HEK293 (cell line): ENCODE measurements around the gene PCBP3.

Experiments used
- CTCF ChIP-seq: fragments of 450-650 bp; formaldehyde crosslinking; IDR thresholded peaks from 2 replicates; pipeline ENCODE4 v1.5.1; 2016; ENCODE audit warnings: missing biosample characterization, missing genetic modification characterization
- GLI2 ChIP-seq: fragments of 450-650 bp; formaldehyde crosslinking; IDR thresholded peaks from 2 replicates; pipeline ENCODE4; 2017; ENCODE audit warnings: missing biosample characterization, missing genetic modification characterization, low read depth, borderline replicate concordance
- HOXA7 ChIP-seq: sonication (generic); formaldehyde crosslinking; IDR thresholded peaks from 2 replicates; pipeline ENCODE4 v1.8.1; 2022; ENCODE audit warnings: missing genetic modification reagents, borderline replicate concordance
- KLF1 ChIP-seq: fragments of 450-650 bp; formaldehyde crosslinking; IDR thresholded peaks from 2 replicates; pipeline ENCODE4 v1.5.1; 2016; ENCODE audit warnings: missing biosample characterization, missing genetic modification characterization
- PRDM6 ChIP-seq: fragments of 450-650 bp; formaldehyde crosslinking; IDR thresholded peaks from 2 replicates; pipeline ENCODE4 v1.5.1; 2017; ENCODE audit warnings: missing biosample characterization, missing genetic modification characterization
- SALL2 ChIP-seq: fragments of 450-650 bp; formaldehyde crosslinking; IDR thresholded peaks from 2 replicates; pipeline ENCODE4 v1.5.0; 2017; ENCODE audit warnings: missing biosample characterization, mild to moderate bottlenecking, missing genetic modification characterization, borderline replicate concordance
- SP7 ChIP-seq: fragments of 450-650 bp; formaldehyde crosslinking; IDR thresholded peaks from 2 replicates; pipeline ENCODE4 v1.5.1; 2016; ENCODE audit warnings: missing biosample characterization, missing genetic modification characterization
- ZBTB17 ChIP-seq: fragments of 450-650 bp; formaldehyde crosslinking; IDR thresholded peaks from 2 replicates; pipeline ENCODE4 v1.5.1; 2016; ENCODE audit warnings: missing biosample characterization, missing genetic modification characterization
- ZFP37 ChIP-seq: fragments of 450-650 bp; formaldehyde crosslinking; IDR thresholded peaks from 2 replicates; pipeline ENCODE4 v1.5.1; 2016; ENCODE audit warnings: missing biosample characterization, missing genetic modification characterization
- ZNF184 ChIP-seq: fragments of 450-650 bp; IDR thresholded peaks from 2 replicates; pipeline ENCODE4 v1.5.1; 2018; ENCODE audit warnings: missing biosample characterization, mild to moderate bottlenecking, missing genetic modification characterization
- ZNF19 ChIP-seq: fragments of 450-650 bp; formaldehyde crosslinking; IDR thresholded peaks from 2 replicates; pipeline ENCODE4; 2016; ENCODE audit warnings: missing biosample characterization, missing genetic modification characterization, low read depth
- ZNF223 ChIP-seq: fragments of 450-650 bp; formaldehyde crosslinking; IDR thresholded peaks from 2 replicates; pipeline ENCODE4 v1.5.1; 2016; ENCODE audit warnings: missing biosample characterization, missing genetic modification characterization
- ZNF239 ChIP-seq: fragments of 450-650 bp; formaldehyde crosslinking; IDR thresholded peaks from 2 replicates; pipeline ENCODE4 v1.5.1; 2016; ENCODE audit warnings: missing biosample characterization, missing genetic modification characterization
- ZNF24 ChIP-seq: fragments of 450-650 bp; formaldehyde crosslinking; IDR thresholded peaks from 2 replicates; pipeline ENCODE4 v1.5.1; 2016; ENCODE audit warnings: missing biosample characterization, missing genetic modification characterization
- ZNF274 ChIP-seq, 2 experiments: fragments of 200-500 bp in 1 of 2; fragments of 450-650 bp in 1 of 2; sonication (Bioruptor generic) in 1 of 2; formaldehyde crosslinking in 1 of 2; IDR thresholded peaks; 2 replicates each; pipeline versions ENCODE4 v1.5.1 to v1.6.1; 2014 to 2016; ENCODE audit warnings: borderline replicate concordance in 1 of 2, inconsistent platforms in 1 of 2, low read length in 1 of 2, missing biosample characterization in 1 of 2, missing genetic modification characterization in 1 of 2
- ZNF350 ChIP-seq: fragments of 450-650 bp; formaldehyde crosslinking; IDR thresholded peaks from 2 replicates; pipeline ENCODE4 v1.5.0; 2017; ENCODE audit warnings: missing biosample characterization, mild to moderate bottlenecking, missing genetic modification characterization
- ZNF404 ChIP-seq: fragments of 450-650 bp; formaldehyde crosslinking; IDR thresholded peaks from 2 replicates; pipeline ENCODE4 v1.5.1; 2017; ENCODE audit warnings: missing biosample characterization, missing genetic modification characterization
- ZNF426 ChIP-seq: fragments of 450-650 bp; formaldehyde crosslinking; IDR thresholded peaks from 2 replicates; pipeline ENCODE4 v1.5.1; 2017; ENCODE audit warnings: missing biosample characterization, missing genetic modification characterization, mild to moderate bottlenecking, inconsistent platforms, moderate library complexity
- ZNF514 ChIP-seq: fragments of 450-650 bp; formaldehyde crosslinking; IDR thresholded peaks from 2 replicates; pipeline ENCODE4 v1.5.1; 2016; ENCODE audit warnings: missing biosample characterization, missing genetic modification characterization
- ZNF518A ChIP-seq: fragments of 450-650 bp; formaldehyde crosslinking; conservative IDR thresholded peaks from 2 replicates; pipeline ENCODE4 v1.5.1; 2016; ENCODE audit warnings: low read depth, missing biosample characterization, missing genetic modification characterization
- ZNF555 ChIP-seq: fragments of 450-650 bp; formaldehyde crosslinking; conservative IDR thresholded peaks from 2 replicates; pipeline ENCODE4 v1.5.1; 2017; ENCODE audit warnings: missing biosample characterization, mild to moderate bottlenecking, missing genetic modification characterization, inconsistent platforms
- ZNF580 ChIP-seq: fragments of 450-650 bp; formaldehyde crosslinking; IDR thresholded peaks from 2 replicates; pipeline ENCODE4 v1.5.1; 2016; ENCODE audit warnings: missing biosample characterization, missing genetic modification characterization
- ZNF585B ChIP-seq: fragments of 450-650 bp; formaldehyde crosslinking; IDR thresholded peaks from 2 replicates; pipeline ENCODE4 v1.5.1; 2016; ENCODE audit warnings: missing biosample characterization, missing genetic modification characterization
- ZNF624 ChIP-seq: fragments of 450-650 bp; formaldehyde crosslinking; IDR thresholded peaks from 2 replicates; pipeline ENCODE4 v1.5.1; 2017; ENCODE audit warnings: missing biosample characterization, missing genetic modification characterization
- ZNF626 ChIP-seq: fragments of 450-650 bp; sonication (Bioruptor Pico); formaldehyde crosslinking; IDR thresholded peaks from 2 replicates; pipeline ENCODE4 v1.5.1; 2018; ENCODE audit warnings: missing biosample characterization, missing genetic modification characterization, inconsistent platforms
- ZNF645 ChIP-seq: fragments of 450-650 bp; formaldehyde crosslinking; IDR thresholded peaks from 2 replicates; pipeline ENCODE4; 2016; ENCODE audit warnings: missing biosample characterization, missing genetic modification characterization
- ZNF777 ChIP-seq: fragments of 450-650 bp; formaldehyde crosslinking; IDR thresholded peaks from 2 replicates; pipeline ENCODE4 v1.5.1; 2017; ENCODE audit warnings: missing biosample characterization, missing genetic modification characterization, borderline replicate concordance
- ZNF837 ChIP-seq: fragments of 450-650 bp; formaldehyde crosslinking; IDR thresholded peaks from 2 replicates; pipeline ENCODE4 v1.5.1; 2016; ENCODE audit warnings: missing biosample characterization, missing genetic modification characterization
- ZSCAN16 ChIP-seq: fragments of 450-650 bp; formaldehyde crosslinking; IDR thresholded peaks from 2 replicates; pipeline ENCODE4 v1.5.1; 2016; ENCODE audit warnings: missing biosample characterization, missing genetic modification characterization

PCBP3 gene

GRCh38 chr21:45981151-45982091 is 337.9 kb downstream of the PCBP3 start, which contains the start of gene COL6A1 (continued):
- TF ChIP-seq SALL2 (tag by site-specific recombination) (no peak), ZNF19 (tag by site-specific recombination) (no peak), ZSCAN16 (tag by site-specific recombination) (no peak), ZNF184 (0 out of 2 replicates have a peak, but pooled peaks have one; percentile 46), CTCF (no peak), ZBTB17 (tag by site-specific recombination) (peak; percentile 65; the same call in 1 of the 2 replicates), ZFP37 (tag by site-specific recombination) (no peak), ZNF624 (tag by site-specific recombination) (no peak), ZNF274 (IDR thresholded peaks at IDR 0.05; ENCODE audit: low read length) (no peak), ZNF274 (tag by site-specific recombination; IDR thresholded peaks at IDR 0.05; ENCODE audit: borderline replicate concordance) (no peak), ZNF645 (tag by site-specific recombination) (0 out of 2 replicates have a peak, but pooled peaks have one; percentile 67), ZNF239 (tag by site-specific recombination) (no peak), KLF1 (no peak; the same call in none of the 2 replicates), ZNF404 (tag by site-specific recombination) (no peak), ZNF585B (no peak), ZNF777 (tag by site-specific recombination) (no peak), HOXA7 (no peak), ZNF223 (tag by site-specific recombination) (no peak), ZNF350 (tag by site-specific recombination) (no peak), ZNF426 (tag by site-specific recombination) (no peak), ZNF514 (tag by site-specific recombination) (no peak), ZNF555 (tag by site-specific recombination) (no peak), ZNF626 (tag by site-specific recombination) (no peak), ZNF24 (0 out of 2 replicates have a peak, but pooled peaks have one; percentile 47), SP7 (tag by site-specific recombination) (peak; percentile 63), PRDM6 (tag by site-specific recombination) (no peak), ZNF837 (tag by site-specific recombination) (0 out of 2 replicates have a peak, but pooled peaks have one; percentile 24), ZNF518A (tag by site-specific recombination) (no peak), GLI2 (no peak), ZNF580 (tag by site-specific recombination) (no peak)
